Cardiac septum (tissue), 1 donor: ENCODE measurements around the gene ACOXL. TPM values are rescaled to one million over a fixed set of nuclear protein-coding genes. Genes with fewer than 3 reads are reported as not detected.

Source experiments
- DNase-seq: peaks from one replicate; pipeline ENCODE4 v3.0.0-alpha.2; 2020; ENCODE audit warnings: low spot score
- intact Hi-C: fragments of 100-400 bp; cut with DNase I; formaldehyde crosslinking; loops from one replicate; pipeline ENCODE4 v1.14.0; 2022
- total RNA-seq: library from RNA; stranded (reverse); fragmentation: NEBNext Ultra II Directional; extraction: Animal tissue kit (Norgen Biotek cat#: 25700); gene quantifications from one replicate; pipeline ENCODE4 v1.2.1, GENCODE V29; 2021
- donor health status: DM: no; HTN: no; CAD: no.

Gene ACOXL
- total RNA-seq, 1 donor from 2014 or later = not detected

GRCh38 chr2:111154758-111155157, 422.4 kb downstream of the ACOXL start:
- no peak for DNase-seq
- intact Hi-C loops = no loop called here

GRCh38 chr2:111155610-111156009, 423.2 kb downstream of the ACOXL start:
- intact Hi-C loops = no loop called here
- DNase-seq = no peak

DNA sequence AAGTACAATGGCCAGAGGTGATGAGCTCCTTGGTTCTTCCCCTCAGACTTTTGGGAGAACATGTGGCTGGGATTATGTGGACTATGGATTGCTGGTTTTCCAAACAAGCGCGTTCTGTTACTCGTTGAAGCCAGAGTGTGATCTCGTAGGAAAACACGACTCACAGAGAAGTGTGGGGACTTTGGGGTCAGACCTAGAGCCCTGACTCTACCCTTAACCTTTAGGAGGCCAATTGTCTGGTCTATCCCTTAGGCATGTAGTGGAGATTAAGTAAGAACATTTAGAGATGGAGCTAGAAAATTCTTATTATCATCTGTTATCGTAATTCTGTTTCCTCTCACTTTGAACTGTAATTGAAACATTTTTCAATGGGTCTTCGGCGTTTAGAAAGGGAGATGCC, 424.2 kb downstream of the ACOXL start:
- intact Hi-C loops = no loop called here
- DNase-seq = no peak

DNA sequence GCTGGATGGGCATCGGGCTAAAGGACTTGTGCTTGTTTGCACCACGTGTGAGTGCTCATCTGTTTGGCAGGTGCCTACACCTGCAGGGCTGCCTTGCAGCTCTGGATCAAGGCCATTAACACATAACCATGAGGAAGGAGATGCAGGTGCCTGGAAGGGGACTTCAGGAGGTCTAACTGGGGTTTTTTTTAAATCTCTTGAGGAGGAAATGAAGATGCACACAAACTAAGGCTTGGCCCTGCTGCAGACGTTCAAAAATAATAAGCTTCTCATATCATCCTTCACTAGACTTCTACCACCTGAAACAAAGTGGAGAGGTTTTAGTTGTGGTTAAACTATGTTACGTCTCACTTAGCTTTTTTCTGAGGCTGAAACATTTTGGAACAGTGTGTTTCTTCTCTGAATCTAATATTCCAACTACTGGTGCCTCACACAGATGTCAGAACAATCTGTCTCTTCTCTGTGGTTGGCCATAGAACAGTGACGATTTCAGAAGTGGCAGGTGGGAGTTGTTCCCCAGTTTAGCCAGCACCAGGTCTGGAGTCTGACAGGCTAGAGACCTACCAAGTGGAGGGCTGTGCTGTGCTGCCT, 424.8 kb downstream of the ACOXL start:
- intact Hi-C loops = no loop called here
- DNase-seq = no peak

DNA sequence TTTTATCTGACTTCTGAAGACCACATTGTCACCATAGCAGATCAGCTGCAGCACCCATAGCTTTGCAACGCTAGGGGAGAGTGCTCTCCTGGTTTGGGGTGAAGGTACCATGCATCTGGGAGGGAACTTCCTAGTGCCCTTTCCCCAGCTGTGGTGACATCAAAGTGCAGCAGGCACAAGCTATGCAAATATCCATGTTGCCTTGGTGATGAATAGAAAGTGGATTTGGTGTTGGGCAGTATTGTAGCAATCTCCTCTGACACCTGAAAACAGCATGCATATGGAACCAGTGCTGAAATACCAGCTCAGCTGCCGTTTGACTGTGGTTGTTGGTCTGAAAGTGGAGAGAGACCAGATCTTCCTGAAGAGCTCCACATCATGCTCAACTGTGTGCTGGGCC, 425.4 kb downstream of the ACOXL start:
- intact Hi-C loops = no loop called here

DNA sequence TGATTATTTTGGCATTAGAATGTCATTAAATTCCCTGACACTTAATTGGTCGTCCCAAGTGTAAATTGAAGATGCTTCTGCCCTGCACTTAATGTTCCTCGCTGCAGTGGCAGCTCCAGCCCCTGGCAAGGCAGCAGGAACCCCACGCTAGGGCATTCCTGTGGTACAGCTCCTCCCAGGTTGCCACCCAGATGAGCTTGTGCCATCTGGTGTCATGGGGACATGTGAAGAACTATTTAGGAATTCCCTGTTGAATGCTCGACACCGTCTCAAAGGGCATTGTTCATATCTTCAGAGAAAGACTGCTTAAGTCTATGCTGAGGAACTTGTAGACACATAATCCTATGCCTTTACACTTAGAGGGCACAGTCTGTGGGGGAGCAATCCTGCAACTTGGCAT, 427.3 kb downstream of the ACOXL start:
- intact Hi-C loops = no loop called here
- no peak for DNase-seq

More for the DNA sequence above, 425.4 kb downstream of the ACOXL start:
- DNase-seq = no peak

DNA sequence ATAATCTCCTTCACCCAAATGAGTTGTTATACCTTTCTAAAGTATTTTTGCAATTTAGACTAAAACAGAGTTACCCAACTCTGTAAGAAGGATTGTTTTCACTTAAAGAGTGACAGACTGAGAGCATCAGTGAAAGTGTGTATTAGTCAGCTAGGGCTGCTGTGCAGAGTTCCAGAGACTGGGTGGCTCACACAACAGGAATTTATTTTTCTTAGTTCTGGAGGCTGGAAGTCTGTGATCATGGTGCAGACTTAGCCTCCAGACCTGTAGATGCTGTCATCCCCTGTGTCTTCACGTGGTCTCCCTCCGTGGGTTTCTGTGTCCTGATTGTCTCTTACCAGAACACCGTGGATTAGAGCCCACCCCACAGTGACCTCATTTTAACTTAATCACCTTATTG, 428.4 kb downstream of the ACOXL start:
- no peak for DNase-seq
- intact Hi-C loops = no loop called here

- intact Hi-C loops = loop anchor here (2.0 kb wide), 1 partner anchor 39 kb away; no protein-coding TSS in a partner anchor
These were observed 429.6 kb downstream of the ACOXL start for GRCh38 chr2:111161971-111162370.

GRCh38 chr2:111162718-111163331, 430.5 kb downstream of the ACOXL start:
- DNase-seq = no peak
- intact Hi-C loops = loop anchor here (2.0 kb wide), 1 partner anchor 40 kb away; no protein-coding TSS in a partner anchor

More at GRCh38 chr2:111161971-111162370, 429.6 kb downstream of the ACOXL start:
- no peak for DNase-seq

DNA sequence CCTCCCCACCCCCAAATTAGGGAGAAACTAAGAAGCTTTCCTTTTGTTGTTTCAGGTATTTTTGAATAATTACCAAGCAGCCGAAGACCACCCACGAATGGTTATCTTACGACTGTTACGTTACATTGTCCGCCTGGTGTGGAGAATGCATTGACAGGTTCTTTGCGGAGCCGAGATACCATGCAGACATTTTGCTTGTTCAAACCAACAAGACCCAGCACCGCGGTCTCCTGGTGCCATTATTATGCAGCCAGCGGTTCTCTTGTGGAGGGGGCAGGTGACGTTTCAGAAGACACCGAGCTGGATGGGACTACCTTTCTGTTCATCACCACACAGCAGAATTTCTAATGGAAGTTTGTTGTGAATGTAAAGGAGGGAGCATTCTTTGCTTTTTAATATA, 431.7 kb downstream of the ACOXL start:
- intact Hi-C loops = no loop called here
- DNase-seq = no peak

DNA sequence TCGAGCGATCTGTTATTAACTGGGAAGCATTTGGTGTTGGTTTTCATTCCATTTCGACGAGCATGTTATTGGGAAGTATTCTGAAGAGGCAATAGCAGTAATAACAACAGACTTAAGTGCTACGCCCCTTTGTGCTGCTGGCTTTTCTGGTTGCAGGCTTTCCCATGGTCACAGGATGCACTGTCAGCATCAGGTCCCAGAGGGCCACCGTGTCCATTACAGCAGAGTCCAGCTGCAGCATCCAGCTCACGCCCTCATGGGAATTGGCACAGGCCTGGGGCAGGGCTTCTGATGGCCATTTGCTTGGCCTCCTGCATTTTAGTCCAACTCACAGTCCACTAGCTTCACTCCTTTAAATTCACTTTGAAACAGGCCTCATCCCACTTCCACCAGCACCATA, 432.7 kb downstream of the ACOXL start:
- intact Hi-C loops = no loop called here
- no peak for DNase-seq

GRCh38 chr2:111166115-111166514, 433.7 kb downstream of the ACOXL start:
- intact Hi-C loops = no loop called here
- DNase-seq = no peak

GRCh38 chr2:111167076-111167862, 434.9 kb downstream of the ACOXL start:
- no peak for DNase-seq
- intact Hi-C loops = no loop called here

GRCh38 chr2:111167863-111168162, 435.4 kb downstream of the ACOXL start:
- DNase-seq = no peak
- intact Hi-C loops = no loop called here

Other genes starting within 250 kb of the ACOXL start
- 33.7 TPM for gene RGPD6, start 155.4 kb upstream of the ACOXL start, total RNA-seq
- 0.83 TPM for gene BUB1, start 54.5 kb upstream of the ACOXL start, total RNA-seq